Sigmoid colon (tissue), 4 donors: ENCODE measurements around the gene CRY2.

ENCODE experiments used
- EP300 ChIP-seq, 4 donors: sonication (generic); formaldehyde crosslinking; IDR thresholded peaks; one replicate each; pipeline ENCODE4 v1.6.1; 2017; ENCODE audit warnings: antibody characterized with exemption in 4 of 4
- POLR2A ChIP-seq, 2 donors: fragments of 450-650 bp; IDR thresholded peaks; one replicate each; pipeline ENCODE4 v1.6.1; 2016; ENCODE audit warnings: antibody characterized with exemption in 2 of 2, mild to moderate bottlenecking in 2 of 2, moderate library complexity in 2 of 2
- POLR2AphosphoS5 ChIP-seq, 4 donors: sonication (generic); formaldehyde crosslinking; IDR thresholded peaks; one replicate each; pipeline ENCODE4 v1.6.1; 2017; ENCODE audit warnings: antibody characterized with exemption in 4 of 4
- TF ChIP-seq, protein P1 (sequence below), 4 experiments: fragments of 450-650 bp in 3 of 4; fragments of 200-600 bp in 1 of 4; IDR thresholded peaks; one replicate each; pipeline ENCODE4 v1.5.1; 2016 to 2019; ENCODE audit warnings: antibody characterized with exemption in 4 of 4, mild to moderate bottlenecking in 3 of 4, moderate library complexity in 2 of 4

DNA sequence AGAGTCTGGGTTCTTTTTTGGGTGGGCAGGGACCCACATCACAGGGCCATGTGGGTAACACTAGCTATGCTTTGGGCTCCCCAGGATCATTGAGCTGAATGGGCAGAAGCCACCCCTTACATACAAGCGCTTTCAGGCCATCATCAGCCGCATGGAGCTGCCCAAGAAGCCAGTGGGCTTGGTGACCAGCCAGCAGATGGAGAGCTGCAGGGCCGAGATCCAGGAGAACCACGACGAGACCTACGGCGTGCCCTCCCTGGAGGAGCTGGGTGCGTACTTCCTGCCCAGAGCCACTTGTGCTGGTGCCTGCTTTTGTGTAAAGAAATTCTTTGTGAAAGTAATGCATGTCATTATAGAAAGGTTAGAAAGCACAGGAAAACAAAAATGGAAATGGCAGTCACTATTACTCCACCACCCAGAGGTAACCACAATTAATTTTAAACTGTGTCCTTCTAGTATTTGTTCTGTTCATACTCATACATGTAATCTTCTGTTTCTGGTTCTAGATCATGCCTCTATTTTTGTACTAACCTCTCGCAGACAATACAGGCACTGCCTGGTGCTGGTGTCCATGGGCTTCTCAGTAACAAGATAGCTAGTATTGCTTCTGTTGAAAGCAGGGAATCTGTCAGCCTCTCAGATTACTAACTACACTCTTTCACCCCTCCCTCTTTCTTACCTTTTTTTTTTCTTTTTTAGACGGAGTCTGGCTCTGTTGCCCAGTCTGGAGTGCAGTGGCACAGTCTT lies 13.7 kb downstream of the CRY2 start:
- TF ChIP-seq POLR2A (IDR thresholded peaks at IDR 0.05) (no peak), EP300 (IDR thresholded peaks at IDR 0.05) (no peak), POLR2AphosphoS5 (IDR thresholded peaks at IDR 0.05) (no peak)
- TF ChIP-seq, protein P1, sequence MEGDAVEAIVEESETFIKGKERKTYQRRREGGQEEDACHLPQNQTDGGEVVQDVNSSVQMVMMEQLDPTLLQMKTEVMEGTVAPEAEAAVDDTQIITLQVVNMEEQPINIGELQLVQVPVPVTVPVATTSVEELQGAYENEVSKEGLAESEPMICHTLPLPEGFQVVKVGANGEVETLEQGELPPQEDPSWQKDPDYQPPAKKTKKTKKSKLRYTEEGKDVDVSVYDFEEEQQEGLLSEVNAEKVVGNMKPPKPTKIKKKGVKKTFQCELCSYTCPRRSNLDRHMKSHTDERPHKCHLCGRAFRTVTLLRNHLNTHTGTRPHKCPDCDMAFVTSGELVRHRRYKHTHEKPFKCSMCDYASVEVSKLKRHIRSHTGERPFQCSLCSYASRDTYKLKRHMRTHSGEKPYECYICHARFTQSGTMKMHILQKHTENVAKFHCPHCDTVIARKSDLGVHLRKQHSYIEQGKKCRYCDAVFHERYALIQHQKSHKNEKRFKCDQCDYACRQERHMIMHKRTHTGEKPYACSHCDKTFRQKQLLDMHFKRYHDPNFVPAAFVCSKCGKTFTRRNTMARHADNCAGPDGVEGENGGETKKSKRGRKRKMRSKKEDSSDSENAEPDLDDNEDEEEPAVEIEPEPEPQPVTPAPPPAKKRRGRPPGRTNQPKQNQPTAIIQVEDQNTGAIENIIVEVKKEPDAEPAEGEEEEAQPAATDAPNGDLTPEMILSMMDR (IDR thresholded peaks at IDR 0.05) = no peak
